EL (cell line): ENCODE measurements around the gene BMPR1B.

Experiments used
- DNase-seq: peaks from one replicate; pipeline ENCODE4 v3.0.0-alpha.2; 2016

The BMPR1B gene

DNA sequence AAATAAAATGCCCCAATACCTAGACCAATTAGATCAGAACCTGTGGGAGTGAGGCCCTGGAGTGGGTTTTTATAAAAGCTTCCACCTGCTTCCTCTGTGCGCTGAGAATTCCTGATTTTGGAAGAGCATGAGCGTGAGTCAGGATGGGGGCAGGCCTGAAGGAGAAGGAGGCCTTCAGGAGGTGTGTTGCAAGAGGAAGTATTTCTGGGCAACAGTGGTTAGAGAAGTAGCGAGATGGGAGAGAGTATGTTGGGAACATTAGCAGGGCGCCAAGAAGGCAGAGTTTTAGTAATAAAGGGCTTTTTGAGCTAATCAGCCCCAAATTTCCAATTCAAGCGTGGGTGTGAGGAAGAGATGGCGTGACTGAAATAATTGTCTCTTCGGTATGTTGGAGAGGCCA is 441.2 kb downstream of the BMPR1B start:
- no peak for DNase-seq

DNA sequence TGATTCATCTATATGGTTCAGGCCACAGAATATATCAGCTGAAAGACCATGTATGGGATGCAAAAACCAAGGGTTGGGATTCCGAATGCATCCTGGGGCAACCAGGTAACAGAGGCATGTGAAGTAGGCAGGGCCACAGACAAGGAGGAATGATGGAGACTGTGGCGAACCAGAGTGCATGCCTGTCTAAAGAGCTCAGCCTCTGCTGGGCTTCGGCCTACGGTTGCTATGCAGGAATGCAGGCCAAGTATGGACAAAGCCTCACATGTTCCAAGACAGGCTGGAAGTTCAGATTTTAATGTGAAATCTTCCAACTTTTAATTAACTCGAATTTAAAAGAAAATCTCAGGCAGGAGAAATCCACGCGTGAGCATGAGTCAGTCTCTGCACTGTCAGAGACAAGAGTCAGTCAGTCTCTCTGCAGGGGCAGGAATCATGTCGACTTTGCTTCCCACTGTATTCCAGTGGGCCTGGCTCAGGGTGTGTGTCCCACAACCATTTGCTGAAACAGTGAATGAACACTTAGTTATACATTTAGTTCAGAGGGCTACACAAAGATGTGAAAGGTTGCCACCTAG is 446.6 kb downstream of the BMPR1B start:
- no peak for DNase-seq

DNA sequence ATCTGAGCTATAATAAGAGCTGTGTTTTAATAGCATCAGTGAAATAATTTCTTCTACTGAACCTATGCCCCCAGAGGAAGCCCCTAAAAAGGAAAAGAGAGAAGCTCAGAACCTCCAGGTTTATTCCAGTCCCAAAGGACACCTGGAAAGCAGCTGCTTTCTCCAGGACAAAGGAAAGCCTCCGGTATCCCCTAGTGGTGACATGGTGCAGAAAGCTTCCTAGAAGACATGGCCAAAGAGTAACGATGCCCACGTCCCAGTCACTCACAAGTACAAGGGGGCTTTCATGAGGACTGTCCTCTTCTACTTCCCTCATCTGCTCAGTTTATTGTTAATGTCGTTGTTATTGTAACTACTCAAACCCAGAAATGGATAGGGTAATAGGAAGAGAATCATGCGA is 447.1 kb downstream of the BMPR1B start:
- DNase-seq: no peak
